Measurements from ENCODE around the gene GAGE12F.
"Not testable (repeated sequence)": the region's sequence is repeated elsewhere in the genome, so short reads cannot be mapped to it uniquely, and the experiment has no call there.

Gene GAGE12F, protein sequence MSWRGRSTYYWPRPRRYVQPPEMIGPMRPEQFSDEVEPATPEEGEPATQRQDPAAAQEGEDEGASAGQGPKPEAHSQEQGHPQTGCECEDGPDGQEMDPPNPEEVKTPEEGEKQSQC

DNA sequence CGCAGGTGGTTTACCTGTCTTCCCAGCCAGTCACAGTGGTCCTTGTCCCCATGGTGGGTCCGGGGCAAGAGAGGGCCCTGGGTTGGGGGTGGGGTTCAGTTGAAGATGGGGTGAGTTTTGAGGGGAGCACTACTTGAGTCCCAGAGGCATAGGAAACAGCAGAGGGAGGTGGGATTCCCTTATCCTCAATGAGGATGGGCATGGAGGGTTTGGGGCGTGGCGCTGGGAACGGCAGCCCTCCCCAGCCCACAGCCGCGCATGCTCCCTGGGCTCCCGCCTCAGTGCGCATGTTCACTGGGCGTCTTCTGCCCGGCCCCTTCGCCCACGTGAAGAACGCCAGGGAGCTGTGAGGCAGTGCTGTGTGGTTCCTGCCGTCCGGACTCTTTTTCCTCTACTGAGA, at the start of gene GAGE12F:
TSS of gene GAGE12F (plus strand) at position 301 of the 400 bp plus-strand sequence. CDS start 1,155 bp downstream, outside the sequence.
- DNase-seq, result not testable (repeated sequence)

- DNase-seq, result not testable (repeated sequence)
These were observed 28.8 kb upstream of the GAGE12F start, which contains the start of gene GAGE12C for GRCh38 chrX:49531877-49532276. Gene GAGE12C, plus strand, starts transcription at chrX:49532177. Its CDS starts 1,155 bp downstream, at chrX:49533332.

DNA sequence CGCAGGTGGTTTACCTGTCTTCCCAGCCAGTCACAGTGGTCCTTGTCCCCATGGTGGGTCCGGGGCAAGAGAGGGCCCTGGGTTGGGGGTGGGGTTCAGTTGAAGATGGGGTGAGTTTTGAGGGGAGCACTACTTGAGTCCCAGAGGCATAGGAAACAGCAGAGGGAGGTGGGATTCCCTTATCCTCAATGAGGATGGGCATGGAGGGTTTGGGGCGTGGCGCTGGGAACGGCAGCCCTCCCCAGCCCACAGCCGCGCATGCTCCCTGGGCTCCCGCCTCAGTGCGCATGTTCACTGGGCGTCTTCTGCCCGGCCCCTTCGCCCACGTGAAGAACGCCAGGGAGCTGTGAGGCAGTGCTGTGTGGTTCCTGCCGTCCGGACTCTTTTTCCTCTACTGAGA, 19.2 kb upstream of the GAGE12F start, which contains the start of gene GAGE12D:
TSS of gene GAGE12D (plus strand) at position 301 of the 400 bp plus-strand sequence. CDS start 1,155 bp downstream, outside the sequence.
- DNase-seq, result not testable (repeated sequence)

GRCh38 chrX:49550989-49551388, 9.7 kb upstream of the GAGE12F start, which contains the start of gene GAGE12E:
Gene GAGE12E, plus strand, starts transcription at chrX:49551289. Its CDS starts 1,155 bp downstream, at chrX:49552444.
- not testable (repeated sequence) for DNase-seq

DNA sequence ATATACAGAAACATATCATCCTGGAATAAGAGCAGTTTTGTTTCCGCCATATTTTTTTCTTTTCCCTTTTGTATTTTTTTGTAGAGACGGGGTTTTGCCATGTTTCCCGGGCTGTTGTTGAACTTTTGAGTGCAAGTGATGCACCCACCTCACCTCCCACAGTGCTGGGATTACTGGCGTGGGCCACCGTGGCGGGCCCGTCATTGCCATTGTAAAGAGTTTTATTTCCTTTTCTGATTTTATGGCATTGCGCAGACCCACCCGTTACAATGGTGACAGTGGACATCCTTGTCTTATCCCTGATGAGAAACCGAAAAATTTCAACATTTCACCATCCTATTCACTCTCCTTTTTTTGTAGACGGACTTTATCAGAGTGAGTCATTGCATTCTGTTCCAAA, 8.1 kb downstream of the GAGE12F start:
- not testable (repeated sequence) for DNase-seq

- not testable (repeated sequence) for DNase-seq
These were observed 8.5 kb downstream of the GAGE12F start for GRCh38 chrX:49569152-49569551.

DNA sequence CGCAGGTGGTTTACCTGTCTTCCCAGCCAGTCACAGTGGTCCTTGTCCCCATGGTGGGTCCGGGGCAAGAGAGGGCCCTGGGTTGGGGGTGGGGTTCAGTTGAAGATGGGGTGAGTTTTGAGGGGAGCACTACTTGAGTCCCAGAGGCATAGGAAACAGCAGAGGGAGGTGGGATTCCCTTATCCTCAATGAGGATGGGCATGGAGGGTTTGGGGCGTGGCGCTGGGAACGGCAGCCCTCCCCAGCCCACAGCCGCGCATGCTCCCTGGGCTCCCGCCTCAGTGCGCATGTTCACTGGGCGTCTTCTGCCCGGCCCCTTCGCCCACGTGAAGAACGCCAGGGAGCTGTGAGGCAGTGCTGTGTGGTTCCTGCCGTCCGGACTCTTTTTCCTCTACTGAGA, 9.5 kb downstream of the GAGE12F start, which contains the start of gene GAGE12G:
TSS of gene GAGE12G (plus strand) at position 301 of the 400 bp plus-strand sequence. CDS start 1,155 bp downstream, outside the sequence.
- not testable (repeated sequence) for DNase-seq

GRCh38 chrX:49579649-49580048, 19.0 kb downstream of the GAGE12F start, which contains the start of gene GAGE12H:
Gene GAGE12H, plus strand, starts transcription at chrX:49579949. Its CDS starts 1,155 bp downstream, at chrX:49581104.
- not testable (repeated sequence) for DNase-seq

DNA sequence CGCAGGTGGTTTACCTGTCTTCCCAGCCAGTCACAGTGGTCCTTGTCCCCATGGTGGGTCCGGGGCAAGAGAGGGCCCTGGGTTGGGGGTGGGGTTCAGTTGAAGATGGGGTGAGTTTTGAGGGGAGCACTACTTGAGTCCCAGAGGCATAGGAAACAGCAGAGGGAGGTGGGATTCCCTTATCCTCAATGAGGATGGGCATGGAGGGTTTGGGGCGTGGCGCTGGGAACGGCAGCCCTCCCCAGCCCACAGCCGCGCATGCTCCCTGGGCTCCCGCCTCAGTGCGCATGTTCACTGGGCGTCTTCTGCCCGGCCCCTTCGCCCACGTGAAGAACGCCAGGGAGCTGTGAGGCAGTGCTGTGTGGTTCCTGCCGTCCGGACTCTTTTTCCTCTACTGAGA, 28.6 kb downstream of the GAGE12F start, which contains the start of gene GAGE2A:
TSS of gene GAGE2A (plus strand) at position 301 of the 400 bp plus-strand sequence. CDS start 1,155 bp downstream, outside the sequence.
- DNase-seq, result not testable (repeated sequence)

- not testable (repeated sequence) for DNase-seq
These were observed 29.3 kb downstream of the GAGE12F start for GRCh38 chrX:49589769-49590478.

GRCh38 chrX:49590488-49590887, 29.8 kb downstream of the GAGE12F start:
- DNase-seq, result not testable (repeated sequence)

- not testable (repeated sequence) for DNase-seq
These were observed 38.1 kb downstream of the GAGE12F start, which contains the start of gene GAGE1 for GRCh38 chrX:49598720-49599119. Gene GAGE1, plus strand, starts transcription at chrX:49599020. Its CDS starts 1,155 bp downstream, at chrX:49600175.

DNA sequence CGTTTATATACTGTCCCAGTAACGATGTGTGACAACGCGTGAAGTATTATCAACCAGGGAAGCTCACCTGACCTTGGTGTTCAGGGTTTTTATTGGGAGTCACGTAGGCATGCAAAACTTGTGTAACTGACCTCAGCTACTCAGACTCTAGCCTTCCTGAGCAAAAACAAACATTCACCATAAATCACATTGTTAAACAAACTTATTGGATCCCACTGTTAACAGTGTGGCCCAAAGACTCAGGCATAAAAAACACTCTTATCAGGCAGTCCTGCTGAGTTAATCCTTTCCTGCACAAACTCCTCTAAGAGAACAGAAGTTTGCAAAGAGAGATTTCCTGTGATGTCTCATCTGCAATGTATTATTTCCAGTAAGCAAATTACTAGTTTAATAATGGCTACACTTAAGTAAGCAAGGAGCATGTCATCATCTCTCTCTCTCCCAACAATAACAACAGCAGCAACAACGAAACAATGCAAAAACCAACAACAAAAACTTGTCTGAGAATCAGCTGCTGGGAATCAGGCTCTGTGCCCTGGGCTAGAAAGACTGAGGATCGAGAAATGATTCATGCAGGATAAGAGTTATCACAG, 50.2 kb downstream of the GAGE12F start:
- no peak for DNase-seq

Data from activated CD4-positive, CD25-positive, alpha-beta regulatory T cell (primary cell).